Suprapubic skin (tissue), 3 donors: ENCODE results near the gene SPAG16.

Experiments used
- CTCF ChIP-seq, 2 donors: fragments of 200-600 bp in 1 of 2; fragments of 450-650 bp in 1 of 2; sonication (generic) in 1 of 2; IDR thresholded peaks; one replicate each; pipeline ENCODE4 v1.5.1; 2016 to 2019; ENCODE audit warnings: antibody characterized with exemption in 2 of 2, mild to moderate bottlenecking in 1 of 2, moderate library complexity in 1 of 2
- POLR2A ChIP-seq, 2 donors: fragments of 450-650 bp; IDR thresholded peaks; one replicate each; pipeline ENCODE4 v1.6.1; 2017; ENCODE audit warnings: antibody characterized with exemption in 2 of 2, mild to moderate bottlenecking in 2 of 2, moderate library complexity in 2 of 2

GRCh38 chr2:213862407-213863076 lies 578.3 kb downstream of the SPAG16 start:
- TF ChIP-seq CTCF (IDR thresholded peaks at IDR 0.05): no peak
- TF ChIP-seq POLR2A (IDR thresholded peaks at IDR 0.05): no peak
